Measurements from ENCODE around the gene POMP.

Gene POMP

DNA sequence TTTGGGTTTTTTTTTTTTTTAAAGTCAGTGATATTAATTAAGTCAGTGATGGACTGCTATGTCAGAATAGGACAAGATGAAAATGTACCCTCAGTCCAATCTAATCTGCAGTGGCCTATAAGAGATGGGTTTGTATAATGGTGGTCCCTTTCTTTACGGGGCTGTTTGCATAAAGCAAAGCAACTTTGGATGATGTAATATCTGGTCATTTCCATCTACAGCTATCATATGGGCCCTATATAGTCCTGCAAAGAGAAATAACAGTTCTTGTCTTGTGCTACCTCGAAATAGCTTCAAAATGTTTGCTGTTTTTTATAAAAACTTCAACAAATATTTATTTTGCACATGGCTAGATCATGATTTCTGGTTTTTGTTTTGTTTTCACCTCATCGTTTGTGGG is 20.2 kb upstream of the POMP start:
- no peak for TF ChIP-seq CTCF (IDR thresholded peaks at IDR 0.05; ENCODE audit: low read depth, low read length)
- DNase-seq (ENCODE audit: extremely low read depth, low read depth), result no peak

DNA sequence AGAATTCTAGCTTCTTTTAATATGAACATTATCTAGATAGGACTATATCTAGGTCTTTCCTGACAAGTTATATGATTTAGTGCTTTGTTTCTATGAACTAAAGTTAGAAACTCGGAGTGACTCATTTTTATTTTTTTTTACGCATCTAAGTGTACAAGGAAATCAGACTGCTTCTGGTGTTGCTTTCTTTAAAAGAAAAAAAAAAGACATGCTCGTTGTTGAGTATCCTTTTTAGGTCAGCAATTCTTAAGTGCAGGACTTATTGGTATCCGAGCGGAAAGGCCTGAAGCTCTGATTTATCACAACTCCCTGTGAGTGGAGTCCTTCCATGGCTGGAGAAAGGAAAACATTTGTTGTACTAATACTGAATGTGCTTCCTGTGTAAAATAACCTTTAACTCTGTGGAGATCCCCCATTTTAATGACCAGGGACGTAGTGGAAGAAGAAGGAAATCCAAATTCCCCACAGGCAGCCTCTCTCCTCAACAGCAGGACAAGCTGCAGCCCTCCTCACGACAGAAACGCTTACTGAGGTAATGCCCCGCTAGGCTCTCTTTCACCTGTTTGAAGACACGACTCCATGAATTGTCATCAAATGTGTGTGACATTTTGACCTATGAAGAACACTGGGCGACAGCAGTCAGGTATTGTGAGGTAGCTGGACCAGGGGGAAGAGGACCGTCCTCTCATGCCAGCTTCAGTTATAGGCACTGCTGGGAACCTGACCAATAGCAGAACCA is 17.9 kb upstream of the POMP start:
- no peak for TF ChIP-seq CTCF (IDR thresholded peaks at IDR 0.05; ENCODE audit: low read depth, low read length)
- DNase-seq (ENCODE audit: extremely low read depth, low read depth), result no peak

GRCh38 chr13:28641600-28641926 is 17.4 kb upstream of the POMP start:
- TF ChIP-seq CTCF (IDR thresholded peaks at IDR 0.05; ENCODE audit: low read depth, low read length), result no peak
- no peak for DNase-seq (ENCODE audit: extremely low read depth, low read depth)

DNA sequence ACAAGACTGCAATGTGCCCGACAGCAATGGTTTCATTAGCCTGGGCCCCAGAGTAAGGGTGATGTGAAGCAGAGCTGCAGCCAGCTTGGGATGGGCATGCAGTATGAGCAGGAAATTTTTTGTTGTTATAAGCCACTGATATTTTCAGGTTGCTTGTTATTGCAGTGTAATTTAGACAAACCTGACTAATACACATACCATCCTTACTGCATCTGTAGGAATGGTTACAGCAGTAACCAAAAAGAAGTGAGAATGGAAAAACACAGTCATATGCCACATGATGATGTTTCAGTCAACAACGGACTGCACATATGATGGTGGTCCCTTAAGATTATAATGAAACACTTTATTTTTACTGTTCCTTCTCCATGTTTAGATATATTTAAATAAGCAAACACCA is 8.6 kb upstream of the POMP start:
- DNase-seq (ENCODE audit: extremely low read depth, low read depth), result no peak
- no peak for TF ChIP-seq CTCF (IDR thresholded peaks at IDR 0.05; ENCODE audit: low read depth, low read length)

- no peak for TF ChIP-seq CTCF (IDR thresholded peaks at IDR 0.05; ENCODE audit: low read depth, low read length)
- no peak for DNase-seq (ENCODE audit: extremely low read depth, low read depth)
Measured at GRCh38 chr13:28651810-28652401, 7.0 kb upstream of the POMP start.

GRCh38 chr13:28653111-28653510 is 5.8 kb upstream of the POMP start:
- TF ChIP-seq CTCF (IDR thresholded peaks at IDR 0.05; ENCODE audit: low read depth, low read length), result no peak
- no peak for DNase-seq (ENCODE audit: extremely low read depth, low read depth)

DNA sequence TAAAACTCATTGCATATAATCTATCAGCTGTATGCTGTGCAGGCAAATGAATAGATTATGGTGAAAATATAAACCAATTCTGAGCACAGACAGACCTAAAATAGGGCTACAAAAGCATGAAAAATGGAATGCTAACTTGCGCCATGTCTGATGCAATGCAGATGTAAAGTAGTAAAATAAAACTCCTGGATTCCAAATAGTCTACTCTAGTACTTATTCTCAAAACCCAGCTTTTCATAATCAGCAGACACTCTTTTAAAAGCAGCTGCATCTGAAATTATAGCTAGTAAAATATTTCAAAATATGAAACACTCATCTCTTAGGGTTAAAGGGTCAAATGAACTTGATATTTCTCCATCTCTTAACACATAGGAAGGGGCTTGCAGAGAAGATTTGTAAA is 4.7 kb upstream of the POMP start:
- no peak for DNase-seq (ENCODE audit: extremely low read depth, low read depth)
- no peak for TF ChIP-seq CTCF (IDR thresholded peaks at IDR 0.05; ENCODE audit: low read depth, low read length)

Measured in AG09319 (cell line).